IMR-90 (cell line): ENCODE results near the gene NTRK3. TPM values are rescaled to one million over a fixed set of nuclear protein-coding genes. Genes with fewer than 3 reads are reported as not detected.

Experiments used
- ATAC-seq: fragments of 200-7000 bp; cut with Tn5 transposase; 2 replicates; pipeline ENCODE4 v1.9.1; 2020; ENCODE audit warnings: low read depth, mild to moderate bottlenecking, moderate library complexity
- BruUV-seq: library from RNA; stranded (reverse); fragments of 400-500 nt; replicated peaks from 2 replicates; lab custom pipeline; 2021; lab: Mats Ljungman, UMichigan
- CTCF ChIA-PET: fragments of 300-600 bp; formaldehyde crosslinking; extraction: SDS; loops from one replicate; lab custom pipeline; 2021; ENCODE audit warnings: antibody characterized with exemption; lab: Yijun Ruan, JAX
- POLR2A ChIA-PET: fragments of 300-600 bp; sonication (Branson Sonifier 250); formaldehyde crosslinking; loops from one replicate; lab custom pipeline; 2022; ENCODE audit warnings: antibody characterized with exemption; ENCODE audit not compliant: unreplicated experiment; lab: Charles Lee
- DNase-seq: peaks from one replicate; pipeline ENCODE4 v3.0.0; 2013
- H2AFZ ChIP-seq: replicated peaks from 2 replicates; pipeline ENCODE3; 2013; ENCODE audit warnings: low read length, mild to moderate bottlenecking; ENCODE audit not compliant: poor library complexity
- H2AK5ac ChIP-seq: 2 replicates; pipeline ENCODE4 v1.6.1; 2013; ENCODE audit warnings: low read depth, low read length, inconsistent platforms
- H2AK9ac ChIP-seq: replicated peaks from 2 replicates; pipeline ENCODE3; 2013; ENCODE audit warnings: mild to moderate bottlenecking, low read depth, low read length, moderate library complexity; ENCODE audit not compliant: poor library complexity
- H2BK120ac ChIP-seq: 2 replicates; pipeline ENCODE4 v1.6.1; 2013; ENCODE audit warnings: low read depth, low read length, inconsistent platforms
- H2BK15ac ChIP-seq: 3 replicates; pipeline ENCODE4 v1.6.1; 2013; ENCODE audit warnings: low read depth, low read length, inconsistent platforms
- H2BK20ac ChIP-seq: 2 replicates; pipeline ENCODE4 v1.6.1; 2013; ENCODE audit warnings: low read depth, mild to moderate bottlenecking, inconsistent platforms, low read length, moderate library complexity
- H2BK5ac ChIP-seq: 2 replicates; pipeline ENCODE4 v1.6.1; 2013; ENCODE audit warnings: mild to moderate bottlenecking, low read depth, low read length, inconsistent platforms; ENCODE audit not compliant: poor library complexity, severe bottlenecking
- H3K14ac ChIP-seq: replicated peaks from 2 replicates; pipeline ENCODE4 v1.6.1; 2013; ENCODE audit warnings: low read depth, low read length, inconsistent platforms
- H3K18ac ChIP-seq: 2 replicates; pipeline ENCODE4 v1.6.1; 2013; ENCODE audit warnings: low read depth, low read length, control low read depth
- H3K23ac ChIP-seq: 2 replicates; pipeline ENCODE4 v1.6.1; 2013; ENCODE audit warnings: low read depth, low read length, inconsistent platforms
- H3K27ac ChIP-seq: 2 replicates; pipeline ENCODE4 v1.5.1; 2013; ENCODE audit warnings: mild to moderate bottlenecking, control low read depth, low read length; ENCODE audit not compliant: insufficient read depth
- H3K27me3 ChIP-seq: 2 replicates; pipeline ENCODE4 v1.6.1; 2013; ENCODE audit warnings: low read length; ENCODE audit not compliant: control insufficient read depth, insufficient read depth
- H3K36me3 ChIP-seq: 2 replicates; pipeline ENCODE4 v1.6.1; 2013; ENCODE audit warnings: low read length, mixed read lengths; ENCODE audit not compliant: control insufficient read depth, insufficient read depth
- H3K4ac ChIP-seq: 2 replicates; pipeline ENCODE4 v1.6.1; 2013; ENCODE audit warnings: low read depth, low read length, inconsistent platforms
- H3K4me1 ChIP-seq: 2 replicates; pipeline ENCODE4 v1.6.1; 2013; ENCODE audit warnings: low read length, mixed read lengths; ENCODE audit not compliant: control insufficient read depth, insufficient read depth
- H3K4me2 ChIP-seq: 2 replicates; pipeline ENCODE4 v1.6.1; 2013; ENCODE audit warnings: low read depth, mild to moderate bottlenecking, control low read depth, low read length, moderate library complexity
- H3K4me3 ChIP-seq: 2 replicates; pipeline ENCODE4 v1.5.1; 2013; ENCODE audit warnings: low read depth, mild to moderate bottlenecking, control low read depth, low read length, moderate library complexity; ENCODE audit not compliant: insufficient read depth
- H3K56ac ChIP-seq: 2 replicates; pipeline ENCODE4 v1.6.1; 2013; ENCODE audit warnings: low read length, inconsistent platforms; ENCODE audit not compliant: insufficient read depth; ENCODE audit errors: extremely low read depth
- H3K79me1 ChIP-seq, 2 experiments: 2 replicates each; pipeline ENCODE4 v1.6.1; 2013; ENCODE audit warnings: low read length in 2 of 2, inconsistent platforms in 1 of 2, low read depth in 1 of 2
- H3K9ac ChIP-seq: 2 replicates; pipeline ENCODE4 v1.6.1; 2013; ENCODE audit warnings: low read depth, low read length, control low read depth
- H3K9me1 ChIP-seq: 2 replicates; pipeline ENCODE4 v1.6.1; 2013; ENCODE audit warnings: low read length, inconsistent platforms; ENCODE audit not compliant: insufficient read depth
- H3K9me3 ChIP-seq: 2 replicates; pipeline ENCODE4 v1.6.1; 2013; ENCODE audit warnings: low read length; ENCODE audit not compliant: control insufficient read depth, insufficient read depth
- H4K20me1 ChIP-seq: 2 replicates; pipeline ENCODE4 v1.6.1; 2013; ENCODE audit warnings: low read length, inconsistent platforms; ENCODE audit not compliant: insufficient read depth
- H4K5ac ChIP-seq: 2 replicates; pipeline ENCODE4 v1.6.1; 2013; ENCODE audit warnings: mild to moderate bottlenecking, low read depth, low read length, control low read depth
- H4K8ac ChIP-seq, 2 experiments: 2 replicates each; pipeline ENCODE4 v1.6.1; 2013; ENCODE audit warnings: low read depth in 2 of 2, low read length in 2 of 2, control low read depth in 1 of 2, inconsistent platforms in 1 of 2
- H4K91ac ChIP-seq: 2 replicates; pipeline ENCODE4 v1.6.1; 2013; ENCODE audit warnings: low read depth, low read length, inconsistent platforms; ENCODE audit not compliant: insufficient read depth
- BHLHE40 ChIP-seq: fragments of 150-350 bp; IDR thresholded peaks from 2 replicates; pipeline ENCODE4 v1.6.1; 2016; ENCODE audit warnings: mild to moderate bottlenecking, low read depth, low read length
- CEBPB ChIP-seq: IDR thresholded peaks from 2 replicates; pipeline ENCODE4 v1.6.1; 2012; ENCODE audit warnings: low read depth, low read length, improper control_type of control experiment
- CHD1 ChIP-seq: IDR thresholded peaks from 2 replicates; pipeline ENCODE4 v1.6.1; 2012; ENCODE audit warnings: low read depth, low read length, improper control_type of control experiment
- ELK1 ChIP-seq: fragments of 150-350 bp; IDR thresholded peaks from 2 replicates; pipeline ENCODE4 v1.6.1; 2016; ENCODE audit warnings: low read depth, mild to moderate bottlenecking, low read length, moderate library complexity, borderline replicate concordance
- MXI1 ChIP-seq: IDR thresholded peaks from 2 replicates; pipeline ENCODE4 v1.6.1; 2012; ENCODE audit warnings: low read depth, mild to moderate bottlenecking, low read length, moderate library complexity, borderline replicate concordance
- NFE2L2 ChIP-seq: fragments of 150-350 bp; IDR thresholded peaks from 2 replicates; pipeline ENCODE4 v1.6.1; 2016; ENCODE audit warnings: low read depth, mild to moderate bottlenecking, low read length
- RAD21 ChIP-seq: IDR thresholded peaks from 2 replicates; pipeline ENCODE4 v1.6.1; 2012; ENCODE audit warnings: low read length, improper control_type of control experiment
- RCOR1 ChIP-seq: IDR thresholded peaks from 2 replicates; pipeline ENCODE4 v1.6.1; 2012; ENCODE audit warnings: mild to moderate bottlenecking, low read length, improper control_type of control experiment; ENCODE audit not compliant: insufficient replicate concordance
- RFX5 ChIP-seq: IDR thresholded peaks from 2 replicates; pipeline ENCODE4 v1.8.0; 2012; ENCODE audit warnings: low read depth, mild to moderate bottlenecking, low read length, moderate library complexity
- WGBS, 2 experiments: methylation state at CpG; one replicate each; pipeline versions ENCODE4 v1.1.5 to v1.1.7; 2013; ENCODE audit warnings: missing lambda C conversion rate in 2 of 2; ENCODE audit not compliant: insufficient read length in 1 of 2; ENCODE audit errors: extremely low coverage in 2 of 2; 5-methylcytosine and 5-hydroxymethylcytosine counted together
- dilution Hi-C: fragments of 300-500 bp; cut with HindIII; formaldehyde crosslinking; loops from one replicate; pipeline ENCODE4 v1.14.3; 2018; ENCODE audit warnings: low sequenced_read_pairs; ENCODE audit not compliant: unreplicated experiment
- in situ Hi-C: fragments of 300-500 bp; cut with MboI; formaldehyde crosslinking; loops from 3 replicates; pipeline ENCODE4 v1.14.3; 2019; ENCODE audit warnings: low sequenced_read_pairs, inconsistent platforms, mixed read lengths
- intact Hi-C: fragments of 100-400 bp; cut with micrococcal nuclease; formaldehyde crosslinking; loops from 2 replicates; pipeline ENCODE4 v1.10.0; 2022
- polyA plus RNA-seq, 3 experiments: library from polyadenylated mRNA; depleted of rRNA; stranded (reverse); fragments of >200 nt; gene quantifications; 2 replicates each; pipeline ENCODE4 v1.2.3, GENCODE V29; 2012; ENCODE audit warnings: low replicate concordance in 1 of 3
- total RNA-seq: library from RNA; depleted of rRNA; stranded (reverse); fragments of >200 nt; gene quantifications from 2 replicates; pipeline ENCODE4 v1.2.3, GENCODE V29; 2012

The NTRK3 gene
- total and polyA plus RNA-seq, 2 of the 4 experiments (the other 2 are of a cell fraction), result under 0.01 to 0.15 TPM

GRCh38 chr15:88188300-88188699 is 68.2 kb downstream of the NTRK3 start:
- no TSS peak for BruUV-seq
- Histone ChIP-seq H3K27ac (no peak overlapping the region), H3K18ac (no peak overlapping the region), H3K4me2 (no peak overlapping the region), H2AK9ac (no peak overlapping the region), H4K20me1 (no peaks in the 10 kb centered on the region), H2BK5ac (no peak overlapping the region), H3K9me1 (no peaks in the 10 kb centered on the region), H4K91ac (no peak overlapping the region), H3K36me3 (no peaks in the 10 kb centered on the region), H3K4me1 (no peaks in the 10 kb centered on the region), H2BK120ac (no peak overlapping the region), H4K8ac (no peak overlapping the region), H3K9ac (no peak overlapping the region), H4K5ac (no peak overlapping the region), H2BK20ac (no peak overlapping the region), H2AFZ (no peak overlapping the region), H2BK15ac (no peak overlapping the region), H2AK5ac (no peak overlapping the region), H3K79me1 (no peaks in the 10 kb centered on the region), H3K23ac (no peak overlapping the region), H3K9me3 (peaks cover 33% of the 10 kb centered on the region), H3K4ac (no peak overlapping the region), H3K56ac (no peak overlapping the region), H3K27me3 (no peaks in the 10 kb centered on the region), H3K4me3 (no peak overlapping the region), H3K14ac (no peak overlapping the region)
- dilution Hi-C loops, result no loop called here
- intact Hi-C loops, result no loop called here
- ChIA-PET CTCF (no interaction called here), POLR2A (no interaction called here)
- WGBS, 2 experiments, result no CpG with 5 or more reads among the region's 2 CpGs
- ATAC-seq (no peak), DNase-seq (no peak)
- TF ChIP-seq CHD1, result no peak
- TF ChIP-seq ELK1, result no peak
- no peak for TF ChIP-seq BHLHE40
- no peak for TF ChIP-seq RCOR1
- no peak for TF ChIP-seq RAD21
- TF ChIP-seq CEBPB, result no peak
- TF ChIP-seq RFX5, result no peak
- no peak for TF ChIP-seq NFE2L2
- no peak for TF ChIP-seq MXI1
- in situ Hi-C loops, result no loop called here
